GM18519 (cell line): ENCODE measurements around the gene LPIN1.
"Not testable (repeated sequence)": the region's sequence is repeated elsewhere in the genome, so short reads cannot be mapped to it uniquely, and the experiment has no call there.

Experiments used
- ATAC-seq: cut with Tn5 transposase; IDR thresholded peaks from one replicate; pipeline ENCODE4 v1.9.1; 2021; ENCODE audit warnings: mild to moderate bottlenecking, moderate library complexity; ENCODE audit not compliant: unreplicated experiment, low FRiP score

Gene LPIN1

GRCh38 chr2:11758647-11759046, 12.2 kb downstream of the LPIN1 start:
- no peak for ATAC-seq

- ATAC-seq, result not testable (repeated sequence)
These were observed 12.9 kb downstream of the LPIN1 start for GRCh38 chr2:11759182-11759975.

DNA sequence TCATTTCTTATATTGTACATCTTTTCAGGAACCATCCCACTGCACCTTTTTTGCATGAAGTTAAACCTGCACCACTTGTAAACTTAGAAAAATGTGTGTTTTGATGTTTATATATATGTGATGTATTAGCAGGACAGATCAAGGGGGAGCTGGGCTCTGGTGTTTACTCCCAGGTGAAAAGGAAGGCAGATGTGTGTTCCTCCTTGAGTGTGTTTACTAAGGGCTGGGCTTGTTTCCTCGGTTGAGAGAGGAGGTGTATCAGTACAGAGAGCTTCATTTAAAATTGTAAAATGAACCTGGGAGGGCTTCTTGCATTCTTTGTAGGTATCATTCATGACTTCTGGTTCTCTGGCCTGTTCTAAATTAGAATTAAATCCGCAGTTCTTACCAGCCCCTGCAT, 14.8 kb downstream of the LPIN1 start:
- ATAC-seq, result no peak

DNA sequence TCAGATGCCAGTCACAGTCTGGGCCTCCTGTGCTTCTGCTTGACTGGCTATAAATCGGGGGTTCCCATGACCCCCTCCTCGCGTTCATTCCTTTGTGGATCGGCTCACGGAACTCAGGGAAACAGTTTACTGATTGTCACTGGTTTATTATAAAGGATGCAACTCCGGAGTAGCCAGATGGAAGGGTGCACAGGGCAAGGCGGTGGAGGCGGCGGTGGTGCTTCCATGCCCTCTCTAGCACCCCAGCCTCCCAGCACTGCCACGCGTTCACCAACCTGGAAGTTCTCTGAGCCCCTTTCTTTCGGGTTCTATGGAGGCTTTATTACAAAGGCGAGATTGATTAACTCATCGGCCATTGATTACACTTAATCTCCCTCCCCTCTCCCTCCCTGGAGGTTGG, 15.6 kb downstream of the LPIN1 start:
- ATAC-seq, result no peak

DNA sequence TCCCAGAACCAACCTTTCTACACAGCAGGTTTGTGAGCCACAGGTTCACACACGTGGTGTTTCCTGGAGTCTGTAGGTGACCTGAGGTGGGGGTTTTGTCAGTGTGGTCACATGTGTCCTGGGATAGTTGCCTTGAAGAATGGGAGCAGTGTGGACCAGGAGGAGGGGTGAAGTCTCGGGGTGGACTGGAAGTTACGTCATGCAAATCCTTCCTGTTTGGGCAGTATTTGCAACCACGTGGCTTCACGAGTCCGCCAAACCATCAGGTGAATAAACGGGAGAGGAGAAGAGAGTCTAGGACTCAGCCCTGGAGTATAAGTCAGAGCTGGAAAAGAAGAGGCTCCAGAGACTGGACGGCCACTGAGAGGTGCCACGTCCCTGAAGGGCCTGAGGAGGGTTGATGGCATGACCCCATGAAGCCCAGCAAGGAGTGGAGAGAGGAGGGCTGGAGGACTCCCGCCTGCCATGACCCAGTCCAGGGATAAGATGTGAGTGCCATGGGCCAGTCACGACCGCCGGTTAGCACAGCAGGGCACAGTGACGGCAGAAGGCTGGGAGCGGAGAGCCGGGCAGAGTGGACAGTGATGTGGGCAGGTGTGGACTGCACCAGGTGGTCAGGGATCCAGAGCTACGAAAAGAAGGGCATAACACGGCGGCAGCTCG, 16.5 kb downstream of the LPIN1 start:
- ATAC-seq, result no peak

DNA sequence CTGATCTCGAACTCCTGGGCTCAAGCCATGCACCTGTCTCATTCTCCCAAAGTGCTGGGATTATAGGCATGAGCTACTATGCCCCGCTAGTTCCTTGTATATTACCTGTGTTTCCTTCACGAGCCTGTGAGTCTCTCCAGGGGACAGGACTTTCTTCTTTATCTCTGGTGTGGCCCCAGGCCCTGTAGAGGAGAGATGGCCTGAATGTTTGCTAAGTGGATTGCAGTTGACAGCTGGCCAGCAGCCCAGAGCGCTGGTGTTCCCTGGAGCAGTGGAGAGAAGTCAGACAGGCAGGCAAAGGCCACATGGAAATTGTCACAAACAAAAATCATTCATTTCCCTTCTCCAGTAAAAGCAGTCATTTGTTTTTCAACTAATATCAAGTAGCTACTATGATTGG, 17.9 kb downstream of the LPIN1 start:
- no peak for ATAC-seq

DNA sequence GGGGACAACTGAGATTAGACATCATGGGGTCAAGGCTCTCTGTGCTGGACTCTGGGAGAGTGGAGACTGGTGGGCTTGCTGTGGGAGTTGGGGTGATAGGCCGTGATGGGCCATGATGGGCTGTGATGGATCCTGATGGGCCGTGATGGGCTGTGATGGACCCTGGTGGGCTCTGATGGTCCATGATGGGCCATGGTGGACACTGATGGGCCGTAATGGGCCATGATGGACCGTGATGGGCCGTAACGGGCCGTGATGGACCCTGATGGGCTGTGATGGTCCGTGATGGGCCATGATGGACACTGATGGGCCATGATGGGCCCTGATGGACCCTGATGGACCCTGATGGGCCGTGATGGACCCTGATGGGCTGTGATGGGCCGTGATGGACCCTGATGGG, 18.5 kb downstream of the LPIN1 start:
- ATAC-seq, result no peak

GRCh38 chr2:11765501-11765900, 19.1 kb downstream of the LPIN1 start:
- ATAC-seq, result no peak

GRCh38 chr2:11766016-11766415, 19.6 kb downstream of the LPIN1 start:
- no peak for ATAC-seq

- no peak for ATAC-seq
These were observed 21.3 kb downstream of the LPIN1 start for GRCh38 chr2:11767779-11768178.

DNA sequence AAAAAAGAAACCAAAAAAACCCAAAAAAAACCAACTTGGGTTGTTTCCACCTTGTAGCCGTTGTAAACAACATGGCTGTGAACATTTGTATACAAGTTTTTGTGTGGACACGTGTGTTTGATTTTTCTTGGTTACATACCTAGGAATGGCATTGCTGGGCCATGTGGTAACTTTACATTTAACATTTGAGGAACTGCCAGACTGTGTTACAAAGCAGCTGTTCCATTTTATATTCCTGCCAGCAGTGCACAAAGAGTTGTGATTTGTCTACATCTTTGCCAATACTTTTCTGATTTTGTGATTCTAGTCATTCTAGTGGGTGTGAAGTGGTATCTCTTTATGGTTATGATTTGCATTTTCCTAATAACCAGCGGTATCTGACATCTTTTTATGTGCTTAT, 22.5 kb downstream of the LPIN1 start:
- ATAC-seq, result no peak

- no peak for ATAC-seq
These were observed 23.1 kb downstream of the LPIN1 start for GRCh38 chr2:11769516-11769915.

DNA sequence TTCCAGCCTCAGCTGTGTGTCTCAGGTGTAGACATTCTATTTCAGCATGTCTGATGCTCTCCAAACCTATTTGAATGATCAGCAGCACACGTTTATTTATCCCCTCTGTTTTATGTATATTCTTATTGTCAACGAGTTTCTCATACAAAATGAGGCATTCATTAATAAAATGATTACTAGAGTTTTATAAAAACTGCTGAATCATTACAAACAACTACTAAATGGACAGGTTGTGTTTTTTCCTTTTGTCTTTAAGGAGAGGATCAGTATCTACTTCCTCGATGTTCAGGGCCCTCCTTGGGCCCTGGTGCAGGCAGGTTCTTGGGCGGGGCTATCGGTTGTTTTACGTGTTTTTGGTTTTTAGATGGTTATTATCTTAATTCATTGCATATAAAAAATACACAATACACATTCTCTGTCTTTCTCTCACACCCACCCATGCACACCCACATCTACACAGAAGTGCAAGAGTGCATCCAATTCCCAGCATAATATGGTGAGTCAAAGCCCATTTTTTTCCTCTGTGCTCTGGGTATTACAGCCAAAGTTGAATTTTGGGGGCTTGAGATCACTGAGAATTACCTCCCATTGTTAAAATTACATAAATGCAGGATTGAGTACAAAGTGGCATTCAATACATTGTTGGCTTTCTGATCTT, 24.2 kb downstream of the LPIN1 start:
- no peak for ATAC-seq

DNA sequence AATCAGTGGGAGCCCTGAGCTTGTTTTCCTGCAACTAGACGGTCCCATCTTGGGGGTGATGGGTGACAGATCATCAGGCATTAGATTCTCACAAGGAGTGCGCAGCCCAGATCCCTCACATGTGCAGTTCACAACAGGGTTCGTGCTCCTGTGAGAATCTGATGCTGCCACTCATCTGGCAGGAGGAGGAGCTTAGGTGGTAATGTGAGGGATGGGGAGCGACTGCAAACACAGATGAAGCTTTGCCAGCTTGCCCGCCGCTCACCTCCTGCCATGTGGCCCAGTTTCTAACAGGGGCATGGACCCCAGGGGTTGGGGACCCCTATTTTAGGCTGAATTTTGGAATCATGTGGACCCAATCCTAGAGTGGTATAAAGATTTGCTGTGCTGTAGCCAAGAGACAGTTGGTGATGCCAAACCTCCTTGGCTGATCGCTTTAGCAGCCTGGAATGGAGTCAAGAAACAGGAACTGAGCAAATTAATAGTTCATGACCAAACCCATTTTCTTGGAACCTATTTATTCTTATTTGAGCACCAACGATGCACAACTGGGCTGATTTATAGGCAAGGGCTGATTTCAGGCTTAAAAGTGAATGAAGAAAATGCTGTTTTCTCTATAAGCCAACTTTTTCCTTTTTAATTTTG, 25.7 kb downstream of the LPIN1 start:
- ATAC-seq, result no peak

GRCh38 chr2:11773111-11773510, 26.7 kb downstream of the LPIN1 start:
- ATAC-seq, result no peak

- ATAC-seq, result no peak
These were observed 27.5 kb downstream of the LPIN1 start for GRCh38 chr2:11773747-11774525.

DNA sequence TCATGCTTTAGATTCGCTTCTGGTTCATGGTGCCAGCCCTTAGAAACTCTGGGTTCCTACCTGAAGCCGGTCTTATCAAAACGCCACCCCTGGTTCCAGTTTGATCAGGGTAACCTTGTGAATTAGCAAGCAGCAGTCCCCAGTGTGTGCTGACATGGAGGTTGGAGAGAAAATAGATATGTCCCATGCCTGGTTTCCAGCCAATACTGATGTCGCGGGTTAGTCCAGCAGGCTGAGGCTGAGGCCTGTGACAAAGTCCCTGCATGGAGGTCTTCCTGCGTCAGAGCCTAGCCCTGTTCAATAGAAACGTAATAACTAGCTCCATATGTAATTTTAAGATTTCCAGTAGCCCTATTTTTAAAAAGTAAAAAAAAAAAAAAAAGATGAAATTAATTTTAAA, 28.2 kb downstream of the LPIN1 start:
- no peak for ATAC-seq

GRCh38 chr2:11775384-11775783, 29.0 kb downstream of the LPIN1 start:
- peak; percentile 68 for ATAC-seq

GRCh38 chr2:11777066-11777782, 30.8 kb downstream of the LPIN1 start:
- no peak for ATAC-seq
